Activated CD4-positive, alpha-beta memory T cell treated with anti-CD3 and anti-CD28 coated beads for 36 hours (primary cell): ENCODE measurements around the gene ABTB2. TPM values are rescaled to one million over a fixed set of nuclear protein-coding genes. Genes with fewer than 3 reads are reported as not detected.

Source experiments
- CTCF ChIA-PET: fragments of 350-600 bp; sonication (Branson Sonifier 250); formaldehyde crosslinking; loops from one replicate; lab custom pipeline; 2021; ENCODE audit warnings: antibody characterized with exemption, inconsistent platforms; lab: Charles Lee
- POLR2A ChIA-PET: fragments of 350-600 bp; sonication (Branson Sonifier 250); formaldehyde crosslinking; loops from one replicate; lab custom pipeline; 2021; ENCODE audit warnings: antibody characterized with exemption; lab: Charles Lee
- DNase-seq: peaks from one replicate; pipeline ENCODE4 v3.0.0-alpha.2; 2020
- H3K27ac Mint-ChIP-seq: one replicate; pipeline ENCODE4 v1.8.0; 2021; ENCODE audit warnings: mixed read lengths
- H3K27me3 Mint-ChIP-seq: one replicate; pipeline ENCODE4 v1.8.0; 2021; ENCODE audit warnings: mixed read lengths
- H3K36me3 Mint-ChIP-seq: one replicate; pipeline ENCODE4 v1.8.0; 2021; ENCODE audit warnings: mixed read lengths
- H3K4me1 Mint-ChIP-seq: one replicate; pipeline ENCODE4 v1.8.0; 2021; ENCODE audit warnings: low read depth, mixed read lengths
- H3K4me3 Mint-ChIP-seq: one replicate; pipeline ENCODE4 v1.8.0; 2021; ENCODE audit warnings: mild to moderate bottlenecking, mixed read lengths
- H3K9me3 Mint-ChIP-seq: one replicate; pipeline ENCODE4 v1.8.0; 2021; ENCODE audit warnings: mixed read lengths
- intact Hi-C: fragments of 100-400 bp; cut with micrococcal nuclease; formaldehyde crosslinking; loops from one replicate; pipeline ENCODE4 v1.15.1; 2023
- total RNA-seq, 2 experiments: library from RNA; stranded (reverse); gene quantifications; one replicate each; pipeline ENCODE4 v1.2.3, GENCODE V29; 2021

Gene ABTB2
- total RNA-seq, 2 experiments from 2014 or later = 1.8 to 1.9 TPM

DNA sequence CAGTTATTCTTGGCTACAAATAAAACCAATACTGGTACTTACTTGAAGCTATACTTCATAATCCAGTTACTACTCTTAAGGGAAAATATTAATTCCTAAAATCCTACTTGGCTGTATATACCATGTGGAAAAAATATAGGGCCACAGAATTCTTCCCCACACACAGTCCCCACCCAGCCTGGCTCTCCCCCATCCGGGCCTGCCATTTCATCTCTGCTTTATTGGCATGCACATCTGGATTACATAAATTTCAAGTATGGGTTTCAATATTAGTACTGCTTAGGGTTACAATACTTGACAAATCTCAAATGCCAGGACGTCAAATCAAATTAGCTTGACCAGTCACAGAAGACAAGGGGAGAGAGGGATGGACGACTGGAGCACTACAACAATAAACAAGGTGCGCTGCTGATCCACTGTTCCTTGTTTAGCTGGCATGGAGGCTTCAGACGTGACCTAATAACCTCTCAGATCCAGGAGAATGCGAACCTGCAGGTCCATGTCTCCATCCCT, 81.4 kb downstream of the ABTB2 start:
- no peak overlapping the region for H3K4me3 Mint-ChIP-seq
- H3K4me1 Mint-ChIP-seq = no peaks in the 10 kb centered on the region
- no peaks in the 10 kb centered on the region for H3K36me3 Mint-ChIP-seq
- ChIA-PET CTCF (no interaction called here), POLR2A (no interaction called here)
- H3K27ac Mint-ChIP-seq = no peak overlapping the region
- DNase-seq = no peak
- intact Hi-C loops = no loop called here
- no peaks in the 10 kb centered on the region for H3K9me3 Mint-ChIP-seq
- H3K27me3 Mint-ChIP-seq = no peaks in the 10 kb centered on the region

DNA sequence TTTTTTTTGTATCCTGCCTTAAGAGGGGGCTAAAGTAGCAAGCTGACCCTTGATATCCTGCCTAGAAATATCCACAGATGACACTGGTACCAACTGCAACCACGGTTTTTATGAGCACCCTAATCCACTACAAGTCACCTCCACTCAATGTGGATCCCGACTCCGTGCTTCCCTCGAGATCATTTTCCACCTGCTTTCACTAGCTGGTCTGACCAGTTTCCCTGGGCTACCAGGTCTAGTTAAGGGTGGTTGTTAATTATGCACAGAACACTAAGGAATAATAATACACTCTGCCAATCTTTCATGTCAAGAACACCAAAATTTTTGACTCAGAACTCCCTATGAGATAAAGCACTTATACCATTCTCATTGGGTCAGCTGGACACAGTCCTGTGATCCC, 82.3 kb downstream of the ABTB2 start:
- ChIA-PET POLR2A (no interaction called here), CTCF (no interaction called here)
- H3K36me3 Mint-ChIP-seq = no peaks in the 10 kb centered on the region
- H3K4me1 Mint-ChIP-seq = no peaks in the 10 kb centered on the region
- H3K27me3 Mint-ChIP-seq = no peaks in the 10 kb centered on the region
- no peak for DNase-seq
- intact Hi-C loops = no loop called here
- no peak overlapping the region for H3K4me3 Mint-ChIP-seq
- H3K9me3 Mint-ChIP-seq = no peaks in the 10 kb centered on the region
- no peak overlapping the region for H3K27ac Mint-ChIP-seq

DNA sequence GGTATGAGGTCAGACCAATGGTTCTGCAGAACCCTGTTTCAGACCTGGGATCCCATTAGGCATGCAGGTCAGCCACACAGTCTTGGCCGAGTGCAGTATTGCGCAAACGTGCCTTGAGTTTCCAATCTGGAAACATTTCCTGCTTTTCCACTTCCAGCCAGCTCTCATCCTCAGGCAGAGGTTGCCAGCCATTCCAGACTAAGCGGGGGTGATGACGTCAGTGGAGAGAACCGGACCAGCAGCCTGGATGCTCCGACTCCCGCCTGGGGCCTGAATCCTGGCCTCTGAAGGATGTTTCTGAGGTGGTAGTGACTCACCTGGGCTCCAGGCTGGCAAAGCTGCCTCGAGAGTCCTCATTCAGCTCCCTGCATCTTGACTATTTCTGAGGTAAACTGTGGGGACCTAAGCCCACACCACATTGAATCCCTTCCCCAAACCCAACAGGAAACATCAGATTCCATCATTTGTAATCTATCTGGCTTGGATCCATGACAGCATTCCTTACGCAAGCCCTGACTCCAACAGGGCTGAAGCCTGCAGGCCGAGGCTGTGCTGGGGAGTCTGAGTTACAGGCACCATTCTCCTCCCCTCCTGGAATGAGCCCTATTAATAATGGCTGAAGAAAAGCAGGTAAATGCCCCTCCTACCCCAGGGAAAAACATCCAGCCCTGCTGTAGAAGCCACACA, 83.0 kb downstream of the ABTB2 start:
- intact Hi-C loops = no loop called here
- H3K4me1 Mint-ChIP-seq = no peaks in the 10 kb centered on the region
- CTCF ChIA-PET = no interaction called here
- no peak for DNase-seq
- H3K36me3 Mint-ChIP-seq = no peaks in the 10 kb centered on the region
- no peaks in the 10 kb centered on the region for H3K9me3 Mint-ChIP-seq
- no peak overlapping the region for H3K4me3 Mint-ChIP-seq
- H3K27ac Mint-ChIP-seq = no peak overlapping the region
- POLR2A ChIA-PET = no interaction called here
- H3K27me3 Mint-ChIP-seq = peaks cover 3% of the 10 kb centered on the region

DNA sequence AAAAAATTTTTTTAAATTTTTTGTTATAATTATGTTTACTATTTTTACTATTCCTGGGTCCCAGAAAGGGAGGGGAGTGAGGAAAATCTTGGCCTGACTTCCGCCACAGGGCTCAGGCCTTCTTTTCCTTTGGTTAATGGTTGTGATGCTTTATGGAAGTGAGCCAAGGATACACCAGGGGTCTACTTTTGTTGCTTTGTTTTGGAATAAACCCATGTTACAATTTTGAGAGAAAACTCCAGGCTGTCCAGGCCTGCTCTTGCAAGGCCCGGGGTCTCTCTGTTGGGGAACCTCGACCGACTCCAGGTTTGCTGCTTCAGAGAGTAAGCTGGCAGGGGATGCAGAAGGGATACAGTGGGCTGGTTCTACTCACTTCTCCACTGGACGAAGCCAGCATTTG, 84.7 kb downstream of the ABTB2 start:
- Mint-ChIP-seq H3K4me1 (no peaks in the 10 kb centered on the region), H3K27me3 (peaks cover 3% of the 10 kb centered on the region), H3K9me3 (no peaks in the 10 kb centered on the region), H3K4me3 (no peak overlapping the region), H3K36me3 (no peaks in the 10 kb centered on the region), H3K27ac (no peak overlapping the region)
- CTCF ChIA-PET = interaction anchor here (1.5 kb wide), 1 partner anchor 99 kb away, joined by 6 read pairs; no protein-coding TSS in a partner anchor
- no peak for DNase-seq
- POLR2A ChIA-PET = no interaction called here
- intact Hi-C loops = no loop called here

DNA sequence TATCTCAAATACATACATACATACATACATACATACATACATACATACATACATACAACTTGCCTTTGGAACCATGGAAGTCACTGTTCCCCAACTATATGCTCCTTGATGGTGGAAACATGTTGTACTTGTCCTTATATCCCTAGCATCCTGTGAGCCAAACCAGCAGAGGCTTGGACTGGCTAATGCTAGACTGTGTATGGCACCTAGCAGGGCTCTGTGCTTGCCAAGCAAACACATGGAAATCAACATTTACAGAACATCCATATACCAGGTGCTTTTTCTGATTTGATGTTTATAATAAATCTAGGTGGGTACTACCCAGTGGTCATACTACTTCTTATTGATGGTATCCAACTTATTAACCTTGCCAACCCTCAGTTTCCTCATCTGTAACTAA, 86.1 kb downstream of the ABTB2 start:
- POLR2A ChIA-PET = no interaction called here
- Mint-ChIP-seq H3K27ac (no peak overlapping the region), H3K9me3 (no peaks in the 10 kb centered on the region), H3K36me3 (no peaks in the 10 kb centered on the region), H3K27me3 (peaks cover 6% of the 10 kb centered on the region), H3K4me1 (no peaks in the 10 kb centered on the region), H3K4me3 (no peak overlapping the region)
- intact Hi-C loops = no loop called here
- CTCF ChIA-PET = no interaction called here
- DNase-seq = no peak

DNA sequence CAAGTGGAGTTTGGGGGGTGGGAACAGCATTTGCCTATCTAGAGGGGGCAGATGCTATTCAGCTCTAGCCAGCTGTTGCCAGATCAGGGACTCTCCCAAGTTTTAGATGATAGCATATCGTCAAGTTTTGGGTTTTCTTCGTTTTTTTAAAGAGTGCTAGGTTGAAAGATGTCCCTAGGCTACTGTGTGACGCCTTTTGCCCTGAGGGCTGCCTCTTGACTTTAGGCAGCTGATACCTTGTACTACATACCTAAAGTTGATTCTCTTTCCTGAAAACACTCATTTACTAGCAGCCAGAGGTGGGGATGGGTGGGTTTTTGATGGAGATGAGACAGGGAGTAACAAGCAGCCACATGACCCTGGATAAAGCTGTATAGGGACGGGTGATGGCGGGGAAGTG, 87.1 kb downstream of the ABTB2 start:
- Mint-ChIP-seq H3K36me3 (no peaks in the 10 kb centered on the region), H3K4me3 (no peak overlapping the region), H3K27me3 (peaks cover 6% of the 10 kb centered on the region), H3K27ac (no peak overlapping the region), H3K4me1 (peaks cover 2% of the 10 kb centered on the region), H3K9me3 (no peaks in the 10 kb centered on the region)
- CTCF ChIA-PET = interaction anchor here (0.6 to 0.9 kb wide), 2 partner anchors 13 to 55 kb away, joined by 3 read pairs; no protein-coding TSS in a partner anchor
- POLR2A ChIA-PET = no interaction called here
- DNase-seq = no peak
- intact Hi-C loops = no loop called here

DNA sequence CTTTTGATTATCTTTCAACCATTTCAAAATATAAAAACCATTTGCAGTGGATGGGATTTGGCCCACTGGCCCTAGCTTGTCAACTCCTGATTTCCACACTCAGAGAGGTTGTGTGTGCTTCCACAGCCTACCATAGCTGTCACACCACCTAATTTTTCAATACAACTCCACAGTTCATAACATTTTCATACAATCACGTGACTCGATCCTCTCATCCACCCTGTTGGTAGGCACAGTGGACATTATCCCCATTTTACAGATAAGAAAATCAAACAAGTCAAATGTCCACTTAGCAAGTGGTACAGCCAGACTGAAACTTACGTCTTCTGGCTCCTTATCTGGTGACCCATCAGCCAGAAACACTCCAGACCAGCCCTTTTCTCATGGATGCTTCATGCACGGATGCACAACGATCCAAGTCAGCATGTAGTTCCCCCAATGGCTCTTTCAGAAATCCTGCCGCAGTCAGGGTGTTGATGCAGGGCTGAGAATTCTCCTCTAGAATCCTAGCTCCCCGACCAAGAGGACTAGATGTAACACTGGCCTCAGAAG, 88.0 kb downstream of the ABTB2 start:
- DNase-seq = no peak
- H3K4me1 Mint-ChIP-seq = peaks cover 2% of the 10 kb centered on the region
- H3K27ac Mint-ChIP-seq = no peak overlapping the region
- H3K4me3 Mint-ChIP-seq = no peak overlapping the region
- CTCF ChIA-PET = no interaction called here
- POLR2A ChIA-PET = no interaction called here
- H3K36me3 Mint-ChIP-seq = no peaks in the 10 kb centered on the region
- H3K9me3 Mint-ChIP-seq = no peaks in the 10 kb centered on the region
- intact Hi-C loops = no loop called here
- H3K27me3 Mint-ChIP-seq = peaks cover 6% of the 10 kb centered on the region

DNA sequence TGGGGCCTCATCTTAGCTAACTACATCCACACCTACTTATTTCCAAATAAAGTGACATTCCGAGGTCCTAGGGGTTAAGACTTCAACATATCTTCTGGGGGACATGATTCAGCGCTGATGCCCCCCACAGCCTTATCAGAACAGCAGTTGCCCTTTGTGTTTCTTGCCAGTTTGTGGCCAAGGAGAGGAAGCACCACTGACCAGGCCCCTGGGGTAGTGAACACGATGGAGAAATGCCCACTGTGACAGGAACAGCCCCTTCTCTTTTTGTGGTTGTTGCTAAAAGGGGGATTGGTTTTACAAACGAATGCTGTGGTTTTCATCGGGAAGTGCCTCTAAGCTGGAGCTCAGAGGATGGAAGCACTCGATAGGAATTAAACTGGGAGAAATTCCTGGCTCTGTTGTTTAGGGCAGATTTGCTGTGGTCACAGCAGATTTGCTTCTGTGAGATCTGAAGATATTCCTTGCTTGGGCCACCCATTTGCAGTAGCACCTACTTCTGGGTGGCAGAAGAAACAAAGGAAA, 88.8 kb downstream of the ABTB2 start:
- Mint-ChIP-seq H3K9me3 (no peaks in the 10 kb centered on the region), H3K27ac (no peak overlapping the region), H3K4me3 (no peak overlapping the region), H3K36me3 (no peaks in the 10 kb centered on the region), H3K27me3 (peaks cover 6% of the 10 kb centered on the region), H3K4me1 (peaks cover 2% of the 10 kb centered on the region)
- ChIA-PET POLR2A (no interaction called here), CTCF (no interaction called here)
- DNase-seq = no peak
- intact Hi-C loops = no loop called here

DNA sequence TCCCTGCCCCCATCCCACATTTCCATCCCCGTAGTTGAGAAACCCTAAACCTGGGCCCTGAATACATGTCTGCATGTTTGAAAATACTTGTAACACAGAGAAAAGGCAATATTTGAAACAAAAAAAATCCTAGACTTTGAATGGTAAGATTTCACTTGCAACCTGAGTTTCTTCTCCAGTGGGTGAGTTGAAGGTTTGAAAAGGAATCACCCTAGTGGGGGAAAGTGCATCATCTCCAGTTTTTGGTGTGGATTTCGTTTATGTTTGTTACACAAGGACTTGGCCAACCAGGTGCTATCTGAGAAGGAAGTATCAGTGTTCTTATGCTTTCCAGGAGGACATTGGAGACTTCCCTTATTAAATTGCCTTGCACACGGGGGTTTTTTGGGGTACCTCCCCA, 90.4 kb downstream of the ABTB2 start:
- Mint-ChIP-seq H3K27ac (no peak overlapping the region), H3K36me3 (no peaks in the 10 kb centered on the region), H3K4me3 (no peak overlapping the region), H3K27me3 (peaks cover 6% of the 10 kb centered on the region), H3K9me3 (no peaks in the 10 kb centered on the region), H3K4me1 (peaks cover 2% of the 10 kb centered on the region)
- no peak for DNase-seq
- ChIA-PET POLR2A (no interaction called here), CTCF (no interaction called here)
- intact Hi-C loops = no loop called here

DNA sequence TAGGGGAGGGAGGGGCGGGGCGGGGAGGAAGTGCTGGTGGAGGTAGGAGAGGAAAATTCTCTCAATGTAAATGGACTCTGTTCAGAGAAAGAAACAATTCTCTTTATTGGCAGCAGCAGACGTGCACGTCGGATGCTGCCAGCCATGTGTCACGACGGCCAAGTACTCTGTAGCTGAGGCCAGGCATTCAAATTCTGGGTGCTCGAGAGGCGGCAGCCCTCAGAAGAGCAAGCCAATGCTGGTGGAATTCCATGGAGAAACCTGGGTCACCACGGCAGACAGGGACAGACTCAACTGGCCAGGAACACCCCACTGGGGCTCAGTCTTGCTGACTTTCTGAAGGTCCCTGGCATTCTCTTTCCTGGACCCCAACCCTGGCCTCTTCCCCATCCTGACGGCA, 90.8 kb downstream of the ABTB2 start:
- peaks cover 2% of the 10 kb centered on the region for H3K4me1 Mint-ChIP-seq
- intact Hi-C loops = no loop called here
- POLR2A ChIA-PET = no interaction called here
- no peaks in the 10 kb centered on the region for H3K36me3 Mint-ChIP-seq
- peaks cover 6% of the 10 kb centered on the region for H3K27me3 Mint-ChIP-seq
- CTCF ChIA-PET = no interaction called here
- H3K27ac Mint-ChIP-seq = no peak overlapping the region
- DNase-seq = no peak
- H3K9me3 Mint-ChIP-seq = no peaks in the 10 kb centered on the region
- no peak overlapping the region for H3K4me3 Mint-ChIP-seq

DNA sequence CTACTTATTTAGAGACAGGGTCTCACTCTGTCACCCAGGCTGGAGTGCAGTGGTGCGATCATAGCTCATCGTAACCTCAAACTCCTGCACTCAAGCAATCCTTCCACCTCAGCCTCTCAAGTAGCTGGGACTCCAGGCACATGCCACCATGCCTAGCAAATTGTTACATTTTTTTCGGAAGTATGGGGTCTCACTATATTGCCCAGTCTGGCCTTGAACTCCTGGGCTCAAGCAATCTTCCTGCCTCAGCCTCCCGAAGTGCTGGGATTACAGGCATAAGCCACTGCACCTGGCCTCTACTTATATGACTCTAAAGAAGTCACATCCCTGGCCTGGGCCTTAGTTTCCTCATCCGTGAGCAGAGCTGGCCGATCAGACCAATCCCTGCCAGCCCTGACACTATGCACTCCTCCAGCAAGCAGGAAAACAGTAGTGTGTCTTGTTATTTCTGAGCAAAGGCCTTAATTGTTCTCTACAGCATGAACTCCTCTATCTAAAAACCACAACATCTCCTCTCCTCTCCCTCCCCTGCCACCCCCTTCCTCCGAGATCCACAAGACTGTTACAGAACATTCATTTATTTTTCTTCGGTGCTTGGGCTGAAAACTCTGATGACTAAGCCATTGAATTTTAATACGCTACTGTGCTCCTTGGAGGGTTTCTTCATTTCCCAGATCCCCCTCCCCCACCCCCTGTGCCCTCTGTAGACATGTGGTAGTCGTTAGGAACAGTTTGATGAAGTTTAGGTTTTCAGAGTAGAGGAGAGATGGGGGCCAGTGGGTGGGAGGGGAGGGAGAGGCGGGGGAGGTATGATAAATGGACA, 91.5 kb downstream of the ABTB2 start:
- CTCF ChIA-PET = no interaction called here
- no peak for DNase-seq
- Mint-ChIP-seq H3K9me3 (no peaks in the 10 kb centered on the region), H3K4me3 (no peak overlapping the region), H3K36me3 (no peaks in the 10 kb centered on the region), H3K4me1 (peaks cover 2% of the 10 kb centered on the region), H3K27ac (no peak overlapping the region), H3K27me3 (peaks cover 6% of the 10 kb centered on the region)
- POLR2A ChIA-PET = no interaction called here
- intact Hi-C loops = no loop called here

DNA sequence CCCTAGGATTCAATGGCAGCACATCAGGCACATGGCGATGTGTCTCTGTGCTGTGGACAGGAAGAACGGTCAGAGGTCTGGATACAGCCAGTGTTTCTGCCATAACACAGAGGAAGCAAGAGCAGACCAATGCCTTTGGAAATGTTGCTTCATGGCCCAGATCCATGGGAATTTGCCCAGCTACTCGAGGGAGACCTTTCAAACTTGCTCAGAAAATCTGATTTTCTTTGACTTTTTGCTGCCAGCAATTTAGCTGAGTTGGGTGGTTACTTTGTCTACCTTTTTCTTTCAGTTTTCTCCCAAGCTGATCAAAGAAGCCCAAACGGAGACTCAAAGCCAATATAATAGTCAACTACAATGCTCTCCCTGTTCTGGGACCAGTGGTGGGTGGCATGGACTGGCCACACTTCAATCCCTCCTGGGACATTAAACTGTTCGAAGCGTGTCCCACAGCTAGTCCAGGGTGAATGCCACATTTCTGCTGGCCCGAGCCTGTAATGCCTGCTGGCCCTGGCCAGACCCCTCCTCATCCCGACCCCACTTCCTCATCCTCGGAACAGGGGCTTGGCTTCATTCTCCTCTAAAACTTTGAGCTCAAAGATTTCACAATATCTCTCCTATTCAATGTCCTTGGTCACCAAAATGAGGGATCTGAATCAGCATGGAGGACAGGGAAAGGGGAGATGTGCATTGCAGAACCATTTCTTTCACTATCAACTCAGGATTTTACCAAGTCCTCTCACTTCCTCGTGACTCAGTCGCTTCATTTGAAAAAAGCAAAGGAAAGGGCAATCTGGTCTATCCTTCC, 93.3 kb downstream of the ABTB2 start:
- no peaks in the 10 kb centered on the region for H3K9me3 Mint-ChIP-seq
- peaks cover 2% of the 10 kb centered on the region for H3K4me1 Mint-ChIP-seq
- no peaks in the 10 kb centered on the region for H3K36me3 Mint-ChIP-seq
- ChIA-PET CTCF (no interaction called here), POLR2A (no interaction called here)
- no peak overlapping the region for H3K27ac Mint-ChIP-seq
- H3K27me3 Mint-ChIP-seq = peaks cover 2% of the 10 kb centered on the region
- H3K4me3 Mint-ChIP-seq = no peak overlapping the region
- no peak for DNase-seq
- intact Hi-C loops = no loop called here
